ENCODE data around the gene UROC1. TPM values are rescaled to one million over a fixed set of nuclear protein-coding genes. Genes with fewer than 3 reads are reported as not detected.

The UROC1 gene
- total RNA-seq, 1 experiment from 2014 or later, result not detected

DNA sequence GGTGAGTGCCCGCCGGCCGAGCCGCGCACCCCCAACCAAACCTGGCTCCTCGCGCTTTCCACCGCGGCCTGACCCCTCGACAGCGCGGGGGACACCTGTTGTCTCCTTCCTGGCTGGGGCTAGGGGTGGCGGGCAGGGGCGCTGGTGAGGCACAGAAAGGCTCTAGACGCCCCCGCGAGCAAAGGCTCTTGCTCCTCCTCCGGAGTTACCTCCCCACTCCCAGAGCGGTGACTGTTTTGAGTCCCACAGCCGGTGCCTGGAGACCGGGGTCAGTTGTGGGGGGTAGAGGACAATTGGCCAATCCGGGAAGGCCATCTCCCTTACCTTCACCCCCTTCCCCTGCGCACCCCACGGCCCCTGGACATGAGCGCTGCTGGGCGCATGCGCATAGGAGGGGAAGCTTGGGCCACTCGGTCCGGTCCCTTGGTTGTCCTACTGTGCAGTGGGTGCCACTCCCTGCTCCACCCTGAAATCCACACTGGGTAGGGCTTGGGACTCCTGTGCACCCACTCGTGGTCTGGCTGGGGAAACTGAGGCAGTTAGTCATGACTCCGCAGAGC lies 6.9 kb upstream of the UROC1 start:
- H2AFZ ChIP-seq (ENCODE audit: low read depth, low read length, poor library complexity, severe bottlenecking), result no peak overlapping the region
- TF ChIP-seq SP1 (IDR thresholded peaks at IDR 0.05; ENCODE audit: low read depth), result no peak
- ChIA-PET RAD21 (ENCODE audit: low non-redundant PET in 1 of 2, low total read pairs in 2 of 2, uncharacterized antibody in 2 of 2, unreplicated experiment in 2 of 2) (no interaction called here), CTCF (no interaction called here), POLR2A (no interaction called here)
- DNase-seq (ENCODE audit: low read depth, low spot score), result no peak
- H4K20me1 ChIP-seq (ENCODE audit: insufficient read depth), result no peaks in the 10 kb centered on the region
- intact Hi-C loops (cut with micrococcal nuclease), result loop anchor here (5.0 to 10.0 kb wide), 2 partner anchors 140 to 392 kb away; no protein-coding TSS in a partner anchor
- peak overlapping the region; percentile 25; the same call in 1 of the 2 replicates for H3K9ac ChIP-seq (ENCODE audit: low read length)
- no peak; the same call in 1 of the 2 replicates for ATAC-seq
- H3K4me1 ChIP-seq (ENCODE audit: control insufficient read depth in 1 of 2, insufficient read depth in 2 of 2, low read length in 2 of 2), result peaks cover 4 to 13% of the 10 kb centered on the region in 2 experiments; a peak in 2 of 4 replicates
- no peaks in the 10 kb centered on the region for H3K9me3 ChIP-seq (ENCODE audit: control insufficient read depth in 1 of 2, insufficient read depth in 1 of 2, low read depth in 1 of 2, low read length in 2 of 2)
- no peak overlapping the region for H3K27ac ChIP-seq (ENCODE audit: low read depth, low read length)
- no peaks in the 10 kb centered on the region for H3K36me3 ChIP-seq (ENCODE audit: control insufficient read depth in 1 of 2, insufficient read depth in 2 of 2, low read length in 2 of 2)
- no TSS peak for BruUV-seq (replicated peaks)
- H3K4me3 ChIP-seq (replicated peaks in 1 of 2; ENCODE audit: low read depth in 1 of 2, low read length in 2 of 2), result peak overlapping the region; percentile 23 to 55
- H3K4me2 ChIP-seq (ENCODE audit: low read length), result peak overlapping the region; percentile 74
- H3K79me2 ChIP-seq (ENCODE audit: insufficient read depth, low read length), result no peaks in the 10 kb centered on the region
- no peaks in the 10 kb centered on the region for H3K27me3 ChIP-seq (ENCODE audit: insufficient read depth, low read length)
- no peaks in the 10 kb centered on the region for H3K9me2 ChIP-seq (ENCODE audit: insufficient read depth)

DNA sequence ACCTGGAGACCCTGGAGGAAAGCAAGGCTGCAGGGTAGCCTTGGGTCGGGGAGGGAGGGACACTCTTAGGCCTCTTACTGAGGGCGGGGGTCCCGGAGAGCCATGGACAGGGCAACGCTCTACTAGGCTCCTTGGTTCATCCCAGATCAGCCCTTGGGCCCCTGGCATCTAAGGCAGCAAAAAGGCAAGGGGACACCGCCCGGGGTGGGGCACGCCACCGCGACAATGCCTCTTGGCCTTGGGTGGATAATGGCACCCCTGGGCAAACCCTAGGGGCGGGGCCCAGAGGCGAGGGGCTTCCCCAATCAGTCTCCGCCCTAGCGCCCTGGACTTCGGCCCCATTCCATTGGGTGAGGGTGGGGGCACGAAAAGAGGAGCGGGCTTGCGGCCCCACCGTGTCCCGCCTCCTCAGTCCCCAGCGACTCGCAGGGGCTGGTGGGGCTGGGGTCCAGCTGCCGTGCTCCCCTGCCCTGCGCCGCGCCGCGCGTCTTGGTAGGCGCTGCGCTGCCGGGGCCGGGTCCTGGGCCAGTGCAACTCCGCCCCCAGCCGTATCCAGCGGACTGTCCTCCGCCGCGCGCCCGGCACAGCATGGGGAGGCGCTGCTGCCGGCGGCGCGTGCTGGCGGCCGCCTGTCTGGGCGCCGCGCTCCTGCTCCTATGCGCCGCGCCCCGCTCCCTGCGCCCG lies 6.3 kb upstream of the UROC1 start, which contains the start of gene CHST13:
Gene CHST13 (plus strand): TSS at position 411 of the 684 bp plus-strand sequence. CDS start 178 bp downstream, at position 589.
- Histone ChIP-seq H3K4me3 (replicated peaks in 1 of 2; ENCODE audit: low read depth in 1 of 2, low read length in 2 of 2) (peak within 1 kb of the TSS; percentile 24 to 55), H3K9ac (ENCODE audit: low read length) (peak within 1 kb of the TSS; percentile 25; the same call in 1 of the 2 replicates), H3K36me3 (ENCODE audit: control insufficient read depth in 1 of 2, insufficient read depth in 2 of 2, low read length in 2 of 2) (no peaks in the 10 kb centered on the region), H3K4me1 (ENCODE audit: control insufficient read depth in 1 of 2, insufficient read depth in 2 of 2, low read length in 2 of 2) (peaks cover 4 to 13% of the 10 kb centered on the region in 2 experiments; a peak in 2 of 4 replicates), H3K79me2 (ENCODE audit: insufficient read depth, low read length) (no peaks in the 10 kb centered on the region), H3K4me2 (ENCODE audit: low read length) (peak within 1 kb of the TSS; percentile 74), H2AFZ (ENCODE audit: low read depth, low read length, poor library complexity, severe bottlenecking) (no peak within 1 kb of the TSS), H3K9me2 (ENCODE audit: insufficient read depth) (no peaks in the 10 kb centered on the region), H4K20me1 (ENCODE audit: insufficient read depth) (no peaks in the 10 kb centered on the region), H3K27ac (ENCODE audit: low read depth, low read length) (no peak within 1 kb of the TSS), H3K27me3 (ENCODE audit: insufficient read depth, low read length) (no peaks in the 10 kb centered on the region), H3K9me3 (ENCODE audit: control insufficient read depth in 1 of 2, insufficient read depth in 1 of 2, low read depth in 1 of 2, low read length in 2 of 2) (no peaks in the 10 kb centered on the region)
- peak; percentile 79 for ATAC-seq
- ChIA-PET CTCF (interaction anchor here (1.2 kb wide), 1 partner anchor 1024 kb away, joined by 4 read pairs; no protein-coding TSS in a partner anchor), POLR2A (interaction anchor here (1.1 kb wide), 1 partner anchor 153 kb away, joined by 3 read pairs; no protein-coding TSS in a partner anchor), RAD21 (ENCODE audit: low non-redundant PET in 1 of 2, low total read pairs in 2 of 2, uncharacterized antibody in 2 of 2, unreplicated experiment in 2 of 2) (no interaction called here)
- no TSS peak for BruUV-seq (replicated peaks)
- TF ChIP-seq SRF (IDR thresholded peaks at IDR 0.05; ENCODE audit: low read depth), result no peak
- TF ChIP-seq TCF7L2 (IDR thresholded peaks at IDR 0.05; ENCODE audit: borderline replicate concordance, extremely low read depth, insufficient read depth, insufficient read length), result no peak
- TF ChIP-seq, protein P1, sequence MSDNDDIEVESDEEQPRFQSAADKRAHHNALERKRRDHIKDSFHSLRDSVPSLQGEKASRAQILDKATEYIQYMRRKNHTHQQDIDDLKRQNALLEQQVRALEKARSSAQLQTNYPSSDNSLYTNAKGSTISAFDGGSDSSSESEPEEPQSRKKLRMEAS (IDR thresholded peaks at IDR 0.05), result no peak
- no peak for TF ChIP-seq JUND (IDR thresholded peaks at IDR 0.05)
- no peak for TF ChIP-seq FOSL1 (IDR thresholded peaks at IDR 0.05; ENCODE audit: low read depth)
- no peak for TF ChIP-seq ZNF274 (IDR thresholded peaks at IDR 0.05; ENCODE audit: low read depth, low read length)
- TF ChIP-seq, protein P2, sequence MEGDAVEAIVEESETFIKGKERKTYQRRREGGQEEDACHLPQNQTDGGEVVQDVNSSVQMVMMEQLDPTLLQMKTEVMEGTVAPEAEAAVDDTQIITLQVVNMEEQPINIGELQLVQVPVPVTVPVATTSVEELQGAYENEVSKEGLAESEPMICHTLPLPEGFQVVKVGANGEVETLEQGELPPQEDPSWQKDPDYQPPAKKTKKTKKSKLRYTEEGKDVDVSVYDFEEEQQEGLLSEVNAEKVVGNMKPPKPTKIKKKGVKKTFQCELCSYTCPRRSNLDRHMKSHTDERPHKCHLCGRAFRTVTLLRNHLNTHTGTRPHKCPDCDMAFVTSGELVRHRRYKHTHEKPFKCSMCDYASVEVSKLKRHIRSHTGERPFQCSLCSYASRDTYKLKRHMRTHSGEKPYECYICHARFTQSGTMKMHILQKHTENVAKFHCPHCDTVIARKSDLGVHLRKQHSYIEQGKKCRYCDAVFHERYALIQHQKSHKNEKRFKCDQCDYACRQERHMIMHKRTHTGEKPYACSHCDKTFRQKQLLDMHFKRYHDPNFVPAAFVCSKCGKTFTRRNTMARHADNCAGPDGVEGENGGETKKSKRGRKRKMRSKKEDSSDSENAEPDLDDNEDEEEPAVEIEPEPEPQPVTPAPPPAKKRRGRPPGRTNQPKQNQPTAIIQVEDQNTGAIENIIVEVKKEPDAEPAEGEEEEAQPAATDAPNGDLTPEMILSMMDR (IDR thresholded peaks at IDR 0.05 in 2 of 3, conservative IDR thresholded peaks at IDR 0.05 in 1 of 3; ENCODE audit: borderline replicate concordance in 1 of 3, insufficient read depth in 1 of 3, low read depth in 2 of 3, low read length in 2 of 3), result no peak
- no peak for TF ChIP-seq RAD21 (IDR thresholded peaks at IDR 0.05; ENCODE audit: low read depth)
- intact Hi-C loops (cut with micrococcal nuclease), result loop anchor here (2.0 to 10.0 kb wide), 3 partner anchors 141 to 1021 kb away; no protein-coding TSS in a partner anchor
- DNase-seq (ENCODE audit: low read depth, low spot score), result no peak

Data from HCT116 (cell line).